ENCODE data around the gene DDX6. TPM values are rescaled to one million over a fixed set of nuclear protein-coding genes. Genes with fewer than 3 reads are reported as not detected.

DDX6 gene
- total and polyA plus RNA-seq, 2 of the 8 experiments (the other 6 are each of a cell fraction or from before 2014, with no cell fraction given) = 29.8 to 181 TPM

DNA sequence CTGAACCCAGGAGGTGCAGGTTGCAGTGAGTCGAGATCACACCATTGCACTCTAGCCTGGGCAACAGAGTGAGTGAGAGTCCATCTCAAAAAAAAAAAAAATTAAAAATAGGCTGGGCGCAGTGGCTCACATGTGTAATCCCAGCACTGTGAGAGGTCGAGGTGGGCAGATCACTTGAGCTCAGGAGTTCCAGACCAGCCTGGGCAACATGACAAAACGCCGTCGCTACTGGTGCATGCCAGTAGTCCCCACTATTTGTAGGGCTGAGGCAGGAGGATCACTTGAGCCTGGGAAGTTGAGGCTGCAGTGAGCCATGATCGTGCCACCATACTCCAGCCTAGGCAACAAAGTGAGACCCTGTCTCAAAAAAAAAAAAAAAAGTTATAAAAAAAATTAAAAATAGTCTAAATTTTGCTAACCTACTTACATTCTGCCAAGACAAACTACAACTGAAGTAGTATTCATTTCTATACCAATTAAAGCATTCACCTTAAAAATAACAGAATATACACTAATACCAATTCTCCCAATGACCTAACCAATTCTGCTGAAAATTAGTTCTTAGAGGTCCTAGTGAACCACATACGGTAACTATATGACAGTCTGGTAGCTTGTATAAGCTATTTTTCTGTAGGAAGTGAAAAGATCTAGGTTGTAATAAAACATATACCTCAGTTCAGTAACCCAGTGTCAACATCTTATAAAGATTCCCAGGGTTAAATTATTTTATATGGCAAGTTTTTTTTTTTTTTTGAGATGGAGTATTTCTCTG is 7.1 kb downstream of the DDX6 start:
- H3K4me1 ChIP-seq (replicated peaks in 1 of 4; ENCODE audit: control insufficient read depth in 3 of 4, insufficient read depth in 4 of 4, low read length in 3 of 4) = no peaks in the 10 kb centered on the region; a peak in 1 of 7 replicates
- H3K27me3 ChIP-seq (replicated peaks in 1 of 4; ENCODE audit: control insufficient read depth in 3 of 4, extremely low read depth in 1 of 4, insufficient read depth in 3 of 4, low read length in 3 of 4) = no peaks in the 10 kb centered on the region
- no peak overlapping the region for H3K14ac ChIP-seq (ENCODE audit: insufficient read length)
- H2BK20ac ChIP-seq (ENCODE audit: low read length) = no peak overlapping the region
- DNase-seq (ENCODE audit: low read depth in 1 of 2, low spot score in 2 of 2) (no peak), FAIRE-seq (no peak)
- no peak overlapping the region for H3K9ac ChIP-seq (replicated peaks in 1 of 4; ENCODE audit: extremely low read depth in 1 of 4, low read depth in 3 of 4, low read length in 3 of 4)
- H3K4ac ChIP-seq (replicated peaks; ENCODE audit: insufficient read length, low read depth, low read length) = no peak overlapping the region
- H4K20me1 ChIP-seq (replicated peaks in 1 of 2; ENCODE audit: control insufficient read depth in 1 of 2, insufficient read depth in 2 of 2, low read length in 2 of 2) = peaks cover 9 to 13% of the 10 kb centered on the region in 2 experiments
- peaks cover 7 to 65% (median 28%) of the 10 kb centered on the region in 4 experiments for H3K36me3 ChIP-seq (ENCODE audit: control insufficient read depth in 2 of 4, insufficient read depth in 4 of 4, low read length in 3 of 4)
- no peak overlapping the region for H2BK120ac ChIP-seq (replicated peaks; ENCODE audit: low read depth, low read length)
- no peaks in the 10 kb centered on the region for H3K79me1 ChIP-seq (ENCODE audit: low read depth, low read length)
- H3K27ac ChIP-seq (ENCODE audit: low read depth, low read length) = no peak overlapping the region
- H3K23ac ChIP-seq (ENCODE audit: insufficient read length) = no peak overlapping the region
- ChIA-PET POLR2A (ENCODE audit: partially characterized antibody) (interaction anchor here (0.6 to 1.6 kb wide), 9 partner anchors 8 to 135 kb away, joined by 3 to 7 read pairs (median 4); no protein-coding TSS in a partner anchor), CTCF (ENCODE audit: partially characterized antibody) (interaction anchor here (0.7 to 1.6 kb wide), 4 partner anchors 33 to 133 kb away, joined by 3 to 6 read pairs (median 4); no protein-coding TSS in a partner anchor)
- no peak overlapping the region for H3K18ac ChIP-seq (ENCODE audit: extremely low read depth, low read length)
- no peak overlapping the region for H4K5ac ChIP-seq (ENCODE audit: insufficient read length, low read depth, low read length)
- no peak overlapping the region for H4K91ac ChIP-seq (replicated peaks; ENCODE audit: insufficient read length, low read length)
- no peak overlapping the region for H3K56ac ChIP-seq (replicated peaks; ENCODE audit: insufficient read length, low read depth, low read length)
- H3K4me3 ChIP-seq (ENCODE audit: extremely low read depth in 1 of 4, insufficient read depth in 2 of 4, low read depth in 3 of 4, low read length in 4 of 4) = no peak overlapping the region
- no peak overlapping the region for H2BK12ac ChIP-seq (ENCODE audit: low read depth, low read length)
- no peak overlapping the region for H3K4me2 ChIP-seq (ENCODE audit: insufficient read depth in 1 of 2, low read depth in 2 of 2, low read length in 2 of 2)
- H3K9me3 ChIP-seq (ENCODE audit: insufficient read depth in 2 of 2, low read depth in 1 of 2, low read length in 1 of 2) = no peaks in the 10 kb centered on the region
- no peak overlapping the region for H2AK5ac ChIP-seq (ENCODE audit: low read depth, low read length)
- H3K23me2 ChIP-seq (ENCODE audit: low read depth, low read length) = no peaks in the 10 kb centered on the region
- no peak overlapping the region for H2BK5ac ChIP-seq (ENCODE audit: low read depth, low read length)
- peaks cover 33 to 99% of the 10 kb centered on the region in 2 experiments for H3K79me2 ChIP-seq (ENCODE audit: control insufficient read depth in 1 of 2, insufficient read depth in 2 of 2, low read length in 2 of 2)
- 92% methylated on average over 8 of the region's 8 CpGs; no CpG with 5 or more reads in 1 of the 2 experiments for WGBS, 2 experiments (ENCODE audit: extremely low coverage in 1 of 2, insufficient coverage in 1 of 2, insufficient read length in 1 of 2, insufficient replicate concordance in 2 of 2, low coverage in 1 of 2, low lambda C conversion rate in 2 of 2, missing lambda C conversion rate in 1 of 2)
- H2AFZ ChIP-seq (ENCODE audit: low read length) = no peak overlapping the region
- no peak overlapping the region for H2BK15ac ChIP-seq (ENCODE audit: low read length)
- no peak overlapping the region for H4K8ac ChIP-seq (ENCODE audit: extremely low read depth, insufficient read depth, low read length)
- TF ChIP-seq ASH2L (IDR thresholded peaks at IDR 0.05; ENCODE audit: low read length) = no peak
- TF ChIP-seq KDM5A (IDR thresholded peaks at IDR 0.05; ENCODE audit: low read length) = no peak
- no peak for TF ChIP-seq SUZ12 (IDR thresholded peaks at IDR 0.05; ENCODE audit: low read length)
- no peak for TF ChIP-seq RBBP5 (IDR thresholded peaks at IDR 0.05; ENCODE audit: borderline replicate concordance, low read depth, low read length)
- no peak for TF ChIP-seq EZH2 (IDR thresholded peaks at IDR 0.05; ENCODE audit: low read depth, low read length, severe bottlenecking)
- TF ChIP-seq, protein P1, sequence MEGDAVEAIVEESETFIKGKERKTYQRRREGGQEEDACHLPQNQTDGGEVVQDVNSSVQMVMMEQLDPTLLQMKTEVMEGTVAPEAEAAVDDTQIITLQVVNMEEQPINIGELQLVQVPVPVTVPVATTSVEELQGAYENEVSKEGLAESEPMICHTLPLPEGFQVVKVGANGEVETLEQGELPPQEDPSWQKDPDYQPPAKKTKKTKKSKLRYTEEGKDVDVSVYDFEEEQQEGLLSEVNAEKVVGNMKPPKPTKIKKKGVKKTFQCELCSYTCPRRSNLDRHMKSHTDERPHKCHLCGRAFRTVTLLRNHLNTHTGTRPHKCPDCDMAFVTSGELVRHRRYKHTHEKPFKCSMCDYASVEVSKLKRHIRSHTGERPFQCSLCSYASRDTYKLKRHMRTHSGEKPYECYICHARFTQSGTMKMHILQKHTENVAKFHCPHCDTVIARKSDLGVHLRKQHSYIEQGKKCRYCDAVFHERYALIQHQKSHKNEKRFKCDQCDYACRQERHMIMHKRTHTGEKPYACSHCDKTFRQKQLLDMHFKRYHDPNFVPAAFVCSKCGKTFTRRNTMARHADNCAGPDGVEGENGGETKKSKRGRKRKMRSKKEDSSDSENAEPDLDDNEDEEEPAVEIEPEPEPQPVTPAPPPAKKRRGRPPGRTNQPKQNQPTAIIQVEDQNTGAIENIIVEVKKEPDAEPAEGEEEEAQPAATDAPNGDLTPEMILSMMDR (IDR thresholded peaks at IDR 0.05; ENCODE audit: control extremely low read depth in 1 of 3, insufficient read depth in 1 of 3, low read depth in 1 of 3, low read length in 3 of 3) = no peak
- TF ChIP-seq, protein P2, sequence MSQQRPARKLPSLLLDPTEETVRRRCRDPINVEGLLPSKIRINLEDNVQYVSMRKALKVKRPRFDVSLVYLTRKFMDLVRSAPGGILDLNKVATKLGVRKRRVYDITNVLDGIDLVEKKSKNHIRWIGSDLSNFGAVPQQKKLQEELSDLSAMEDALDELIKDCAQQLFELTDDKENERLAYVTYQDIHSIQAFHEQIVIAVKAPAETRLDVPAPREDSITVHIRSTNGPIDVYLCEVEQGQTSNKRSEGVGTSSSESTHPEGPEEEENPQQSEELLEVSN (IDR thresholded peaks at IDR 0.05) = no peak
- TF ChIP-seq TCF12 (IDR thresholded peaks at IDR 0.05; ENCODE audit: low read depth, low read length) = no peak
